Transverse colon (tissue), 4 donors: ENCODE data around the gene KIF5A.

ENCODE experiments used
- POLR2A ChIP-seq: fragments of 450-650 bp; IDR thresholded peaks from one replicate; pipeline ENCODE4 v1.6.1; 2016; ENCODE audit warnings: antibody characterized with exemption, mild to moderate bottlenecking, moderate library complexity
- POLR2AphosphoS5 ChIP-seq, 3 donors: sonication (generic); formaldehyde crosslinking; IDR thresholded peaks; one replicate each; pipeline ENCODE4 v1.6.1; 2016; ENCODE audit warnings: antibody characterized with exemption in 3 of 3
- TF ChIP-seq, protein P1 (sequence below), 5 experiments: fragments of 200-600 bp in 3 of 5; fragments of 450-650 bp in 2 of 5; sonication (generic) in 3 of 5; IDR thresholded peaks; 1 replicate in 2 of 5; 2 replicates in 3 of 5; pipeline ENCODE4 v1.5.1; 2016 to 2017; ENCODE audit warnings: antibody characterized with exemption in 5 of 5, inconsistent platforms in 3 of 5, mild to moderate bottlenecking in 2 of 5, moderate library complexity in 1 of 5

DNA sequence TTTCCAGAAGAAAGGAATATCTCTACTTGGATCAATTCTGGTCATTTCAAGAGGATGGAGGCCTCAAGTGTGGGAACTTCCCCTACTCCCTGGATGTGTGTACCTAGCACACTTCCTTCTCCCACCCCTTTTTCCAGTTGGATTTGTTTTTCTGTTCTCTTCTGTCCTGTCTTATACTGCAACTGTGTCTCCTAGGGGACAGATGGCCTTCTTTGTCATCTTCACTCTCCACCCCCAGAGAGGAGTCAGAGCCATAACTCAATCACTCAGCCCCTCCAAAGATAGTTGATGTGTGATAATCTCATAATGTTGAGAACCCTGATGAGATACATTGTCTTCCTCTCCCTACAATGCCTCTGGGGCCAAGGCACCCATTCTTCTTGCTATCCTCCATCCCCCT, 52.7 kb downstream of the KIF5A start:
- TF ChIP-seq, protein P1, sequence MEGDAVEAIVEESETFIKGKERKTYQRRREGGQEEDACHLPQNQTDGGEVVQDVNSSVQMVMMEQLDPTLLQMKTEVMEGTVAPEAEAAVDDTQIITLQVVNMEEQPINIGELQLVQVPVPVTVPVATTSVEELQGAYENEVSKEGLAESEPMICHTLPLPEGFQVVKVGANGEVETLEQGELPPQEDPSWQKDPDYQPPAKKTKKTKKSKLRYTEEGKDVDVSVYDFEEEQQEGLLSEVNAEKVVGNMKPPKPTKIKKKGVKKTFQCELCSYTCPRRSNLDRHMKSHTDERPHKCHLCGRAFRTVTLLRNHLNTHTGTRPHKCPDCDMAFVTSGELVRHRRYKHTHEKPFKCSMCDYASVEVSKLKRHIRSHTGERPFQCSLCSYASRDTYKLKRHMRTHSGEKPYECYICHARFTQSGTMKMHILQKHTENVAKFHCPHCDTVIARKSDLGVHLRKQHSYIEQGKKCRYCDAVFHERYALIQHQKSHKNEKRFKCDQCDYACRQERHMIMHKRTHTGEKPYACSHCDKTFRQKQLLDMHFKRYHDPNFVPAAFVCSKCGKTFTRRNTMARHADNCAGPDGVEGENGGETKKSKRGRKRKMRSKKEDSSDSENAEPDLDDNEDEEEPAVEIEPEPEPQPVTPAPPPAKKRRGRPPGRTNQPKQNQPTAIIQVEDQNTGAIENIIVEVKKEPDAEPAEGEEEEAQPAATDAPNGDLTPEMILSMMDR (IDR thresholded peaks at IDR 0.05), result no peak
- TF ChIP-seq POLR2A (no peak), POLR2AphosphoS5 (IDR thresholded peaks at IDR 0.05) (no peak)
